ENCODE results near the gene LRRC25.

LRRC25 gene

GRCh38 chr19:18433735-18434398 is 36.4 kb upstream of the LRRC25 start (continued):
- no peak for TF ChIP-seq ZNF169 (tag by site-specific recombination; IDR thresholded peaks at IDR 0.05)
- TF ChIP-seq ZNF555 (tag by site-specific recombination; conservative IDR thresholded peaks at IDR 0.05) = no peak
- no peak for TF ChIP-seq KLF16 (tag by site-specific recombination; IDR thresholded peaks at IDR 0.05)
- peak; percentile 50; the same call in 1 of the 2 replicates for TF ChIP-seq ZNF76 (tag by site-specific recombination; IDR thresholded peaks at IDR 0.05; ENCODE audit: borderline replicate concordance, low read depth)
- no peak for TF ChIP-seq EGR2 (tag by site-specific recombination; IDR thresholded peaks at IDR 0.05; ENCODE audit: low read depth)
- no peak for TF ChIP-seq ZNF175 (tag by site-specific recombination; IDR thresholded peaks at IDR 0.05)
- TF ChIP-seq ZBTB8A (tag by site-specific recombination; IDR thresholded peaks at IDR 0.05) = peak; percentile 90
- no peak; the same call in 1 of the 2 replicates for TF ChIP-seq GLIS1 (tag by site-specific recombination; IDR thresholded peaks at IDR 0.05)
- no peak for TF ChIP-seq ZNF585B (tag by site-specific recombination; IDR thresholded peaks at IDR 0.05)
- TF ChIP-seq SP3 (tag by site-specific recombination; IDR thresholded peaks at IDR 0.05) = peak; percentile 70
- TF ChIP-seq ZBTB1 (tag by site-specific recombination; IDR thresholded peaks at IDR 0.05) = no peak
- 0 out of 2 replicates have a peak, but pooled peaks have one; percentile 13 for TF ChIP-seq YY1 (tag by site-specific recombination; IDR thresholded peaks at IDR 0.05)
- no peak for TF ChIP-seq ZNF221 (tag by site-specific recombination; IDR thresholded peaks at IDR 0.05; ENCODE audit: borderline replicate concordance)
- TF ChIP-seq ZBTB48 (tag by site-specific recombination; IDR thresholded peaks at IDR 0.05) = peak; percentile 33; the same call in 1 of the 2 replicates
- peak; percentile 52 for TF ChIP-seq SP7 (tag by site-specific recombination; IDR thresholded peaks at IDR 0.05)
- no peak for TF ChIP-seq ZNF488 (tag by site-specific recombination; IDR thresholded peaks at IDR 0.05)
- no peak for TF ChIP-seq ZNF529 (tag by site-specific recombination; IDR thresholded peaks at IDR 0.05; ENCODE audit: insufficient replicate concordance)
- TF ChIP-seq ZNF423 (tag by site-specific recombination; IDR thresholded peaks at IDR 0.05) = peak; percentile 61
- TF ChIP-seq ZNF341 (tag by site-specific recombination; IDR thresholded peaks at IDR 0.05; ENCODE audit: low read depth) = no peak
- TF ChIP-seq ZNF248 (tag by site-specific recombination; IDR thresholded peaks at IDR 0.05) = no peak
- TF ChIP-seq, protein P1, sequence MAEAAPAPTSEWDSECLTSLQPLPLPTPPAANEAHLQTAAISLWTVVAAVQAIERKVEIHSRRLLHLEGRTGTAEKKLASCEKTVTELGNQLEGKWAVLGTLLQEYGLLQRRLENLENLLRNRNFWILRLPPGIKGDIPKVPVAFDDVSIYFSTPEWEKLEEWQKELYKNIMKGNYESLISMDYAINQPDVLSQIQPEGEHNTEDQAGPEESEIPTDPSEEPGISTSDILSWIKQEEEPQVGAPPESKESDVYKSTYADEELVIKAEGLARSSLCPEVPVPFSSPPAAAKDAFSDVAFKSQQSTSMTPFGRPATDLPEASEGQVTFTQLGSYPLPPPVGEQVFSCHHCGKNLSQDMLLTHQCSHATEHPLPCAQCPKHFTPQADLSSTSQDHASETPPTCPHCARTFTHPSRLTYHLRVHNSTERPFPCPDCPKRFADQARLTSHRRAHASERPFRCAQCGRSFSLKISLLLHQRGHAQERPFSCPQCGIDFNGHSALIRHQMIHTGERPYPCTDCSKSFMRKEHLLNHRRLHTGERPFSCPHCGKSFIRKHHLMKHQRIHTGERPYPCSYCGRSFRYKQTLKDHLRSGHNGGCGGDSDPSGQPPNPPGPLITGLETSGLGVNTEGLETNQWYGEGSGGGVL (tag by site-specific recombination; IDR thresholded peaks at IDR 0.05) = peak; percentile 82
- no peak for TF ChIP-seq ZNF658 (tag by site-specific recombination; IDR thresholded peaks at IDR 0.05)
- no peak for TF ChIP-seq ZNF174 (tag by site-specific recombination; IDR thresholded peaks at IDR 0.05)
- TF ChIP-seq, protein P2, sequence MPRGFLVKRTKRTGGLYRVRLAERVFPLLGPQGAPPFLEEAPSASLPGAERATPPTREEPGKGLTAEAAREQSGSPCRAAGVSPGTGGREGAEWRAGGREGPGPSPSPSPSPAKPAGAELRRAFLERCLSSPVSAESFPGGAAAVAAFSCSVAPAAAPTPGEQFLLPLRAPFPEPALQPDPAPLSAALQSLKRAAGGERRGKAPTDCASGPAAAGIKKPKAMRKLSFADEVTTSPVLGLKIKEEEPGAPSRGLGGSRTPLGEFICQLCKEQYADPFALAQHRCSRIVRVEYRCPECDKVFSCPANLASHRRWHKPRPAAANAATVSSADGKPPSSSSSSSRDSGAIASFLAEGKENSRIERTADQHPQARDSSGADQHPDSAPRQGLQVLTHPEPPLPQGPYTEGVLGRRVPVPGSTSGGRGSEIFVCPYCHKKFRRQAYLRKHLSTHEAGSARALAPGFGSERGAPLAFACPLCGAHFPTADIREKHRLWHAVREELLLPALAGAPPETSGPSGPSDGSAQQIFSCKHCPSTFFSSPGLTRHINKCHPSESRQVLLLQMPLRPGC (tag by site-specific recombination; IDR thresholded peaks at IDR 0.05) = no peak
- TF ChIP-seq ZNF544 (tag by site-specific recombination; IDR thresholded peaks at IDR 0.05) = no peak
- TF ChIP-seq, protein P3, sequence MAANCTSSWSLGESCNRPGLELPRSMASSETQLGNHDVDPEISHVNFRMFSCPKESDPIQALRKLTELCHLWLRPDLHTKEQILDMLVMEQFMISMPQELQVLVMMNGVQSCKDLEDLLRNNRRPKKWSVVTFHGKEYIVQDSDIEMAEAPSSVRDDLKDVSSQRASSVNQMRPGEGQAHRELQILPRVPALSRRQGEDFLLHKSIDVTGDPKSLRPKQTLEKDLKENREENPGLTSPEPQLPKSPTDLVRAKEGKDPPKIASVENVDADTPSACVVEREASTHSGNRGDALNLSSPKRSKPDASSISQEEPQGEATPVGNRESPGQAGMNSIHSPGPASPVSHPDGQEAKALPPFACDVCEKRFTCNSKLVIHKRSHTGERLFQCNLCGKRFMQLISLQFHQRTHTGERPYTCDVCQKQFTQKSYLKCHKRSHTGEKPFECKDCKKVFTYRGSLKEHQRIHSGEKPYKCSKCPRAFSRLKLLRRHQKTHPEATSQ (tag by site-specific recombination; IDR thresholded peaks at IDR 0.05) = no peak
- TF ChIP-seq ZBTB20 (tag by site-specific recombination; IDR thresholded peaks at IDR 0.05) = peak; percentile 65
- TF ChIP-seq, protein P4, sequence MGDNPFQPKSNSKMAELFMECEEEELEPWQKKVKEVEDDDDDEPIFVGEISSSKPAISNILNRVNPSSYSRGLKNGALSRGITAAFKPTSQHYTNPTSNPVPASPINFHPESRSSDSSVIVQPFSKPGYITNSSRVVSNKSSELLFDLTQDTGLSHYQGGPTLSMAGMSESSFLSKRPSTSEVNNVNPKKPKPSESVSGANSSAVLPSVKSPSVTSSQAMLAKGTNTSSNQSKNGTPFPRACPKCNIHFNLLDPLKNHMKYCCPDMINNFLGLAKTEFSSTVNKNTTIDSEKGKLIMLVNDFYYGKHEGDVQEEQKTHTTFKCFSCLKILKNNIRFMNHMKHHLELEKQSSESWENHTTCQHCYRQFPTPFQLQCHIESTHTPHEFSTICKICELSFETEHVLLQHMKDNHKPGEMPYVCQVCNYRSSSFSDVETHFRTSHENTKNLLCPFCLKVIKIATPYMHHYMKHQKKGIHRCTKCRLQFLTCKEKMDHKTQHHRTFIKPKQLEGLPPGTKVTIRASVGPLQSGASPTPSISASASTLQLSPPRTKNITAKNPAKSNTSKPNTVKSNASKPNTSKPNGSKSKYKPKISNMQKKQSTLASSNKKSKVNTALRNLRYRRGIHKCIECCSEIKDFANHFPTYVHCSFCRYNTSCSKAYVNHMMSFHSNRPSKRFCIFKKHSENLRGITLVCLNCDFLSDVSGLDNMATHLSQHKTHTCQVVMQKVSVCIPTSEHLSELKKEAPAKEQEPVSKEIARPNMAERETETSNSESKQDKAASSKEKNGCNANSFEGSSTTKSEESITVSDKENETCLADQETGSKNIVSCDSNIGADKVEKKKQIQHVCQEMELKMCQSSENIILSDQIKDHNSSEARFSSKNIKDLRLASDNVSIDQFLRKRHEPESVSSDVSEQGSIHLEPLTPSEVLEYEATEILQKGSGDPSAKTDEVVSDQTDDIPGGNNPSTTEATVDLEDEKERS (tag by site-specific recombination; IDR thresholded peaks at IDR 0.05) = no peak
- no peak for TF ChIP-seq ZNF266 (tag by site-specific recombination; IDR thresholded peaks at IDR 0.05; ENCODE audit: low read depth)
- no peak for TF ChIP-seq PBX3 (CRISPR knock-in tag; IDR thresholded peaks at IDR 0.05)
- TF ChIP-seq ZNF843 (tag by site-specific recombination; IDR thresholded peaks at IDR 0.05) = no peak
- no peak for TF ChIP-seq KLF9 (tag by site-specific recombination; IDR thresholded peaks at IDR 0.05; ENCODE audit: low read depth)

Measured in HEK293 (cell line).